Astrocyte of the cerebellum (primary cell): ENCODE data around the gene IFRD1.

Source experiments
- DNase-seq: peaks from one replicate; pipeline ENCODE4 v3.0.0-alpha.2; 2011; ENCODE audit warnings: low read depth
- H3K4me3 ChIP-seq: 2 replicates; pipeline ENCODE4 v1.5.1; 2011; ENCODE audit warnings: mild to moderate bottlenecking, low read depth, low read length, moderate library complexity
- in situ Hi-C: cut with HindIII; loops from 2 replicates; pipeline ENCODE4 v1.10.0; 2017; ENCODE audit warnings: low sequenced_read_pairs
- TF ChIP-seq, protein P1 (sequence below): IDR thresholded peaks from 2 replicates; pipeline ENCODE4 v1.5.1; 2012; ENCODE audit warnings: low read length, low read depth, moderate library complexity, mild to moderate bottlenecking; ENCODE audit errors: missing control alignments

Gene IFRD1

DNA sequence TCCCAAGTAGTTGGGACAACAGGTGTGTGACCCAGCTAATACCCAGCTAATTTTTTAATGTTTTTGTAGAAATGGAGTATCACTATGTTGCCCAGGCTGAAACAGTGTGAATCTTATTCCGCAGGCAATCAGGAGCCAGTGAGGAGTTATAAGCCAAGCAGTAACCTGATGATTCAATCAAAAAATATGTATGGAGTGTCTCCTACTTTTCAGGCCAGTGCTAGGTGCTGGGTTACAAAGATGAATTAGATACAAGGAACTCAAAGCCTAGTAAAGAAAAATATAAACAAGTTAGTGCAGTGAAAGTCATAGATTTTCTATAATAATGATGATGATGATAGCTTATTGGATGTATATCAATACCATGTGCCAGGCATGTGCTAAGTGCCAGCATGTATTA, 13.2 kb upstream of the IFRD1 start:
- TF ChIP-seq, protein P1, sequence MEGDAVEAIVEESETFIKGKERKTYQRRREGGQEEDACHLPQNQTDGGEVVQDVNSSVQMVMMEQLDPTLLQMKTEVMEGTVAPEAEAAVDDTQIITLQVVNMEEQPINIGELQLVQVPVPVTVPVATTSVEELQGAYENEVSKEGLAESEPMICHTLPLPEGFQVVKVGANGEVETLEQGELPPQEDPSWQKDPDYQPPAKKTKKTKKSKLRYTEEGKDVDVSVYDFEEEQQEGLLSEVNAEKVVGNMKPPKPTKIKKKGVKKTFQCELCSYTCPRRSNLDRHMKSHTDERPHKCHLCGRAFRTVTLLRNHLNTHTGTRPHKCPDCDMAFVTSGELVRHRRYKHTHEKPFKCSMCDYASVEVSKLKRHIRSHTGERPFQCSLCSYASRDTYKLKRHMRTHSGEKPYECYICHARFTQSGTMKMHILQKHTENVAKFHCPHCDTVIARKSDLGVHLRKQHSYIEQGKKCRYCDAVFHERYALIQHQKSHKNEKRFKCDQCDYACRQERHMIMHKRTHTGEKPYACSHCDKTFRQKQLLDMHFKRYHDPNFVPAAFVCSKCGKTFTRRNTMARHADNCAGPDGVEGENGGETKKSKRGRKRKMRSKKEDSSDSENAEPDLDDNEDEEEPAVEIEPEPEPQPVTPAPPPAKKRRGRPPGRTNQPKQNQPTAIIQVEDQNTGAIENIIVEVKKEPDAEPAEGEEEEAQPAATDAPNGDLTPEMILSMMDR: no peak
- DNase-seq: no peak
- H3K4me3 ChIP-seq: no peak overlapping the region
- in situ Hi-C loops: no loop called here

DNA sequence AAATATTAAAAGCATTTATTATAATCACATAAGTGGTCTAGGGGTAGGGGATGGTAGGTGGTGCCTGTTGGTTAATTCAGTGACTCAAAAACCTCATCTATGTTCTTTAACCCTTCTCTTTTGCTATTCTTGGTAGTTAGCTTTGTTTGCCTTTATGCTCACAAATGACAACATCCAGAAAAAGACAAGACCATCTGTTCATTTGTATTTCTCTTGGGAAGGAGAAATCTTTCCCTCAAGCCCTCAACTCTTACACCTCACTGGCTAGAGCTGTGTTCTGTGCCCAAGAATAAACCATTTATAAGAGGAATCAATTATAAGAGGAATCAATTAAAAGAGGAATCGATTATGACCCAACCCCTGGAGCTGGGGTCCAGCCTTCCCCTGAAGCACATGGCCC, 10.8 kb upstream of the IFRD1 start:
- DNase-seq: no peak
- H3K4me3 ChIP-seq: no peak overlapping the region
- in situ Hi-C loops: no loop called here
- TF ChIP-seq, protein P1: no peak

DNA sequence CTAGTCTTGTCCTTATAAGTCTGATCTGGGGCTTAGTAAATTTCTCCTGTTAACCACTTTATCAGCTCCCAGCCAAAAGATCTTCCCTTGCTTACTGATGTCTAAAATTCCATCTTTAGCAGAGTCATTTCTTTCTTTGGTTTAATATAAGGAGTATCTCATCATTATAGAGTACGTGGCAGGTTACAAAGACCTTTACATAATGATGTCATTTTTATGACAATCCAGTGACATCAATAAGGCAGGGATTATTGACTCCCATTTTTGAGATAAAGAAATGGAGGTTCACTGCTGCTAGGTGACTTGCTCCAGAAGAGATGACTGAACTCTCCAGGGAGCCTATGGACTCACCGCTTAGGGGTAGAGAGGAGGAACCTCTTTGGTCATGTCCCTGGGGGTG, 8.1 kb upstream of the IFRD1 start:
- in situ Hi-C loops: no loop called here
- TF ChIP-seq, protein P1: no peak
- no peak overlapping the region for H3K4me3 ChIP-seq
- DNase-seq: no peak

DNA sequence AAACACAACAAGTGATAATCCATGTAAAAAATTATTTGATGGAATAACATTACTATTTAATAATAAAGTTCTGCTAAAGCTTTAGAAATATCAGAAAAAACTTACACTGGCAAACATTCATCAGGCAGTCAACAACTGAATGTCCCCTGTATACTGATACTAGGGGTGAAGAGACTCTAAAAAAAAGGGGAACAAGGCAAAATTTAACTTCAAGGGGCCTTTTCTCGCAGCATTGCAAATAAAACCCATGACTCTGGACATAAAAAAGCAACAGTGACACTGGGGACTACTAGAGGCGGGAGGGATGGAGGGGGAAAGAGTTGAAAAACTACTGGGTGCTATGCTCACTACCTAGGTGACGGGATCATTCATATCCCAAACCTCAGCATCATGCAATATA, 5.8 kb upstream of the IFRD1 start:
- in situ Hi-C loops: no loop called here
- DNase-seq: no peak
- H3K4me3 ChIP-seq: no peak overlapping the region
- TF ChIP-seq, protein P1: no peak

DNA sequence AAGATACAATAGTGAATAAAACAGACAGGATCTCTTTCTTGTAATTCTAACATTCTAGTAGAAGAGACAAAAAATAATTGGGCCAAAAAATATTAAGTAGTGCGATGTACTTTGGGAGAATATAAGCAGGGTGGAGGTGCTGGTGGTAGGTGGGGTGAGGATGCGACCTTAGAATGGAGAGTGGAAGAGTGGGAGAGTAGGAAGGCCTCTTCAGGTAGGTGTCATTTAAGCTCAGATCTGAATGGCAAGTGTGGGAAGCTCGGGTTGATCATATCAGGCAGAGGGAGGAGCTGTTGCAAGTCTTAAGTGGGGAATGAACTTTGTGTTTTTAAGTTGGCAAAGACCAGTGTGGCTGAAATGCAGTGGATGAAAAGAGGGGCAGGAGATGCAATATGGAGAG, 3.8 kb upstream of the IFRD1 start:
- DNase-seq: no peak
- H3K4me3 ChIP-seq: no peak overlapping the region
- TF ChIP-seq, protein P1: no peak
- in situ Hi-C loops: no loop called here

DNA sequence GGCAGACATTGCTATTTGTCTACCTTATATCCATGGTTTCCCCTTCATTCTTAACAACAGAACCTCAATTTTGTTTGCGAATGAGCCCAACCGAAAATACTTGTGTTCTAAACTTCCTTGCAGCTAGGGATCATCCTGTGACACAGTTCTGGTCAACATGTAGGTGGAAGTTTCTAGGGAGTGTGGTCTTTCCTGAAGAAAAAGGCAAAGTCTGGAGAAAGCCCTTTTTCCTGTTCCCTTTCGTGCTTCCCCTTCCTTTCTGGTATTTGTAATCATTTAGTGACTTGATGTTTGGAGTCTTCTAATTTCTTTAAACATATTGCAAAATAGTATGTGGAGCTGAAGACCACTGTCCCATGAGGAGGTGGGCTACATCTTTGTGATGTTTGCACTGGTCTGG, 2.9 kb upstream of the IFRD1 start:
- no peak overlapping the region for H3K4me3 ChIP-seq
- no peak for DNase-seq

More for the DNA sequence above, 2.9 kb upstream of the IFRD1 start:
- in situ Hi-C loops: no loop called here
- TF ChIP-seq, protein P1: no peak
